GM18499 (cell line): ENCODE measurements around the gene L3MBTL3.
"Not testable (repeated sequence)": the region's sequence is repeated elsewhere in the genome, so short reads cannot be mapped to it uniquely, and the experiment has no call there.

Experiments used
- ATAC-seq: cut with Tn5 transposase; IDR thresholded peaks from one replicate; pipeline ENCODE4 v1.9.1; 2021; ENCODE audit warnings: moderate number of reproducible peaks; ENCODE audit not compliant: insufficient read depth, unreplicated experiment

Gene L3MBTL3

DNA sequence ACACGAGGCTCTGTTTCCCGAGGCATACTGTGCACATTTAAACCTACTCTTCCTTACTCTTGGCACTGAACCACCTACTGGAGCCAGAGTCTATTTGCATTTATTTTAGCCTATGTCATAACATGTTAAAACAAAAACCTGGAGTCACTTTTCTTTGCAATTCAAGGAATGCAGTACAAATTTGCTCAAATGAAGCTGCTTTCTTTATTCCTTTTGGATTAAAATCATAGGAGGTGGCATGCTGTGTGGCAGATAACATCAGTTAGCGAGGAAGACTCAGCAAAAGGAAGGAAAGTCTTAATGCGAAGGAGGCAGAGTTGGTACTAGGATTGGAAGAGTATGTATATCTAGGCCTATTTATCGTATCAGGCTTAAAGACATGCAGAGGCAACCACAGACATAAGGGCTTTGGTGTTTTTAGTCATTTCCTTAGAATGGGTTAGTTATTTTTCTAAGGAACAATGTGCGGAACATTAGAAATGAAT lies 111.4 kb downstream of the L3MBTL3 start:
- ATAC-seq, result no peak

DNA sequence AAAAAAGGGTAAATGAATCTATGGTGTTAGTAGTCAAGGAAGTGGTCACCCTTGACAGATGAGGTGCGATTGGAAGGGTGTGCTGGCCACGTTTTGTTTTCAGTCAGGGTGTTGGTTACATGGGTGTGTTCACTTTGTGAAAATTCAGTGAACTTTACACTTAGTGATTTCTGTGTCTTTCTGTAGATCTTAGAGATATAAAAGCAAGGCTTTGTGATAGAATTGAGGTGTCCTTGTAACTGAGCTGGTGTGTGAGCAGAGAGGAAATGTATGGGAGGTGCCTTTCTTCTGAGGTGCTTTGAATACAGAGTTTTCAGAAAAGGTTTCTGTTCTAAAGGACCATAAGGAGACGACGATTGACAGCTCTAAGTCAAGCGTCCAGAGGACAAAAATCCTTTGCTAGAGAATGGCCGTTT lies 113.9 kb downstream of the L3MBTL3 start:
- ATAC-seq, result no peak

DNA sequence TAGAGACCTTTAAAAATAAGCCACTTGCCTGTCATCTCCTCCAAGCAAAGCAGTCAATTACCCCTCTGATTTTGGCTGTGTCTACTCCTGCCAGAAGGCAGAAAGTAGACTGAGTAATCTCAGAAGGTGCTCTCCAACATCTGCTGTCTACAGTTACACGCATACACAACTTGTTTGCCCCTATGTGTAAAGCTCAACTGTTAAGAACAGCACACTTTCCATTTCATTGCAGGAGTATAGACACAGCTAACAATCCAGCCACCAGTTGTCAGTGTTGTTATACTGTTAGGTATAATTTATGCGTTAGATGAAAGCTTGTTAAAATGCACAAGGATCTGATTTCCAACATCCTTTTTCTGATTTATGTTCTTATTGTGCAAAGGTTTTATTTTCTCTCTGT lies 116.2 kb downstream of the L3MBTL3 start:
- no peak for ATAC-seq

DNA sequence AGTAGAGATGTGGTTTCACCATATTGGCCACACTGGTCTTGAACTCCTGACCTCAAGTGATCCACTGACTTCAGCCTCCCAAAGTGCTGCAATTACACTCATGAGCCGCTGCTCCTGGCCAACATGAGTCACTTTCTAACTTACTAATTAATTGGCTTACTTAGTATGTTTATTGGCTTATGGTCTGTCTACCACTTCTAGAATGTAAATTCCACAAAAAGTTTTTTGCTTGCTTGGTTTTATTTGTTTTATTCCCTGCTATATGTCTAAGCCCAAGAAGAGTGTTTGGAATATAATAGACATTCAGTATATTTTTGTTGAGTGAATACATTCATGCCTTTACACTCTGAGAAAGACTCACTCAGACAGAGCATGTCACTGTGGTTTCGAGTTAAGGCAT lies 118.4 kb downstream of the L3MBTL3 start:
- no peak for ATAC-seq

DNA sequence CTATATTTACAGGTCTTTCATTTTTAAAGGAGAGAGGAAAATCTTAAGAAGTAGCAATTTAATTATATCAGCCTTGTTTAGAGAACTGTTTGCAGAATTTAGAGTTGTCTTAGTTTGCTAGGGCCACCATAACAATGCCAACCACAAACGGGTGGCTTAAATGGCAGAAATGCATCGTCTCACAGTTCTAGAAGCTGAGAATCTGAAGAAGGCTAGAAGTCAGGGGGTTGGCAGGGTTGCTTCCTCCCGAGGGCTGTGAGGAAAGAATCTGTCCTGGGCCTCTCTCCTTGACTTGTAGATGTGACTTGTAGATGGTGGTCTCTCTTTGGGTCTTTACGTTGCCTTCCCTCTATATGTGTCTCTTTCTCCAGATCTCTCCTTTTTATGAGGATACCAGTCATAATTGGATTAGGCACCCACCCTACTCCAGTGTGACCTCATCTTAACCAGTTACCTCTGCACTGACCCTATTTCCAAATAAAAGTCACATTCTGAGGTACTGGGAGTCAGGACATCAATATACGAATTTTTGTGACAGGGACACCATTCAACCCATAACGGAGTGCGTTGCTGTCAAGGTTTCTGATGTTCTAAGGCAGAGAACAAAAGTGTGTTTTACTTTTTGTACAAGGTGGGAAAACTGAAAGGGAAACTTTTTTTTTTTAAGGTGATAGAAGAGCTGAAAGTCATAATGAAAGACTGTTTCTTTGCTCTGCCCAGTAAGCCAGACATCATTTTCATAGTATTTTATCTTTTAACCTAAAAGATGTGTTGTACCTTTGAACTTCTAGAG lies 119.9 kb downstream of the L3MBTL3 start:
- ATAC-seq, result peak; percentile 65

DNA sequence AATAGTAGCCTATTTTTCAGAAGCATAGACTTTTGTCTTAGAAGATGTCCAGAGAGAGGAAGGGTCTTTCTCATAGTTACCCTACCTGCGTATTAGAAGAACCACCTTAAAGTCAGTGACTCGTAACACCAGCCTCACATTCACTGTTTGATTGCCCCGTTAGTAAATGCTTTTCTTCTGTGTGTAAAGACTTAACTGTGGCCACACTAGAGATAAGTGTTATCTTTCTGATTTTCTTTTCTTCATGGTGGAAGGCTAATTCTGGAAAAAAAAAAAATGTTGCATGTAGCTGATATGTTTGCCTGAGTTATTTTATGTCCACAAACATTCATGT lies 120.5 kb downstream of the L3MBTL3 start:
- peak; percentile 15 for ATAC-seq

DNA sequence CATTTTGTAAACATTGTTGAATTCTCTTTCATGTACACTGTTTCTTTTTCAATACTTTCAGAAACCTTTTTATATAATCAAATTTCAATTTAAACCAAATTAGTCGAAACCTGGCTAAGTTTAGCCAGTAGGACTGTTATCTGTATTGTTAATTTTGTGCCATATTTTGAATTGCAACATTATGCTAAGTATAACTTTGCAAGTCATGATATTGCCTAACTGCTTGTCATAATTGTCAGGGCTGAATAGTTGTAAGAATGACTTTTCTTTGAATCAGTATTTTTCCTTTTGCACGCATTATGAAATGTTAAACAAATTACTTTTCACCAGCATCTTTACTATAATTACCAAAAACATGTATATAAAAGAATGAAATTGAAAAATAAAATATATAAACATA lies 121.7 kb downstream of the L3MBTL3 start:
- no peak for ATAC-seq

DNA sequence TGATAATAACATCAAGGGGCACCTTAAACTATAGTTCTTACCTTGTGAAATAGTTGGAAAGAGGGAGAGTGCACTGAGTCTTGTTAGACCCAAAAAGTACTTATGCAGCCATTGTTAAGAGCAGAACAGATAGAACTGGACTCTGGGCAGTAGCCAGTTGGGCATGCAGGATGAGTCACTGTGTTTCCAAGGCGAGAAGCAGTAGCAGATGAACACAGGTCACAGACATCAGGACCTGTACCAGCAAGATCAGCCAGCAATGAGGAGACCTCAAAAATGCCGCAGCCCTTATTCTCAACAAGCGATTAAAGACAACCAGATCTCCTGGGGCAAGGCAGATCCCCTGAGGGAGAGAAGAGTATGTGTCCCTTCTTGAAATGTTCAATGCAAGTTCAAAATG lies 125.3 kb downstream of the L3MBTL3 start:
- no peak for ATAC-seq

DNA sequence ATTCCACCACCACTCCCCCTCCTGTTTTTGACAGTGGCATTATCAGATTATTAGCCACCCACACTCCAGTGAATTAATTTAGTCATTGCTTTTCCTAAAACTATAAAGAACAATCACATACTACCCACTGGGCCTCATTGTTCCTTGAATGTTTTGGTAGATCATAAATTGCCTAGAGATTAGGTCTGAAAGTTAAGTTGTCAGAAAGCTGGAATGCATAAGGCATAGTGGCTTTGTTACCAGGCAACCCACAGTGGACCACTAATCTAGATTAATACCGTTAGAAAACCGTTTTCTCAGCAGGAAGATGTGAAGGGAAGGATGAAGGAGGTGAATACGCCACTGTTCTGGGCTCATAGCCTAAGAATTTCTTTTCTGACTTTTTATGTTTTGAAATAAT lies 128.7 kb downstream of the L3MBTL3 start:
- no peak for ATAC-seq

DNA sequence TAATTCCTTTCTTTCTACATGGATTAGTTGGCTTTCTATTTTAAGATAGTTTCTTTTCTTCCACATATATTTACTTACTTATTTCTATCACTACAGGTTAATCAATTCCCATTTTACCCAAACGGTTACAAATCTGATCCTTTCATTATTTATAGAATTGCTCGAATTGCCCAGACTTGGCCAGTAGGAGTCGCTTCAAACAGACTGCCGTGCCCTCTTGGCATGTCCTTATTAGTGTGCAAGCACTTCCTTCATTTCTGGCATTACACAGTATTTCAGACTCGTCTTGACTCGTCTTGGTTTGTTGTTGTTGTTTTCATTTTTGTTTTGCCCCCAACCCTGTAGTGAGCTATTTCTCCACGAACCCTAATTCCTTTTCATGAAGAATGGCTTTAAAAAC lies 129.8 kb downstream of the L3MBTL3 start:
- no peak for ATAC-seq

DNA sequence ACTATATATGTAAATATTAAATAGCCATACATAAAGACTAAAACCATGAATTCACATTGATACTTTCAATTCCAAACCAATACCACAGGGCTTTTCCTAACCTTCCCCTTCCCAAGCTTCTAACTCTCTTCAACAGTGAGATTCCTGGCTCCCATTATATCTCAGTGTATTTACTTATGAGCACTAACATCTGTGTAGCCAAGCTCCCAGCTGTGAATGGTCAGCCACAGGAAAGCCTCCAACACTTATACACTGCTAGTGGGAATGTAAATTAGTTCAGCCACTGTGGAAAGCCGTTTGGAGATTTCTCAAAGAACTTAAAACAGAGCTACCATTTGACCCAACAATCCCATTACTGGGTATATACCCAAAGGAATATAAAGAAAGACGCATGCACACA lies 130.6 kb downstream of the L3MBTL3 start:
- not testable (repeated sequence) for ATAC-seq

DNA sequence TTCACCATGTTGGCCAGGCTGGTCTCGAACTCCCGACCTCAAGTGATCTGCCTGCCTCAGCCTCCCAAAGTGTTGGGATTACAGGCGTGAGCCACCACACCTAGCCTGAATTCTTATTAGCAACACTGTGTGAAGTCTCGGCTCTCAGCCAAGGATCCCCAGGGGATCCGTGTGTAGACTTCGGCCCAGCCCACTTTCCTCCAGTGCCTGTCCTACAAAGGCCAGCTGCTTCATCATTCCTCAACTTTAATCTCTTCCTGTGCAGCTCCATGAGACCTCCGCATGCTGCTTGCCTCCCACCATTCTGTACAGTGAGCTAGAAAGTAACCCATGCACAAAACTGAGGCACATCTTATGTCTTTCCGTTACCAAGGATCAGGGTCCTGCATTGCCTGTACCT lies 132.5 kb downstream of the L3MBTL3 start:
- ATAC-seq, result no peak

DNA sequence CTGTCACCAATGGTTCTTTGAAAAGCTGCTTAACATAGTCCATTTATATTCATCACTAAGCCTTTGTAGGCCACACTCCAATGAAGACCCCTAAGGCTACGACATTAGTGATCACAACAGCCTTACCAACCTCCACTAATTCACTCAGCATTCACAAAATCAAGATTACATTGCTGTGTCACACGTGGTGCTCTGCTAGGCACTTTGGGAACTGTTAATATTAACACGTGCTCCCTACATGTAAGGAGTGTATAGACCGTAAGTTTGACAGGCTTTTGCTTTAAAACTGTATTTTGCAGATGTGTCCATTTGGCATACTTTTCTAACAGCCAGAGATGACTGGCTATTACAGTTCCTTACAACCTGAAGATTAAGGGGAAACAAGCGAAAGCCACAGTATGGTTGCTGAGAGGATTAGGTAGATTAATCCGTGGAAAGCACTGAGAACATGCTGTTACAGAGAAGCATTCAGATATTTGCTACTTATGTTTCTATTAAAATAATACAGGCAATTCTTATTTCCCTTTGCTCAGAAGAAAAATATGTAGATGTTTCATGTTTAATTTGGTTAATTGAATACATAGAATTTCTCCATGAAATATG lies 134.6 kb downstream of the L3MBTL3 start:
- no peak for ATAC-seq

DNA sequence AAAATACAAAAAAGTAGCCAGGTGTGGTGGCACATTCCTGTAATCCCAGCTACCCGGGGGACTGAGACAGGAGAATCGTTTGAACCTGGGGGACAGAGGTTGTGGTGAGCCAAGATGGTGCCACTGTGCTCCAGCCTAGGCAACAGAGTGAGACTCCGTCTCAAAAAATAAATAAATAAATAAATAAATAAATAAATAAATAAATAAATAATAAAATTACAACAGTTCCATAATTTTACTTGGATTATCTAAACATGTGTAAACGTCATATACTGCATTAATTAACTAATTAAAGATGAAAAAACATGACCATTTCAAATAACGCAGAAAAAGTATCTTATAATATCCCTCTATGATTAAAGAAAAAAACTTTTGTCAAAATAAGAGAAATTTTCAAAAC lies 138.5 kb downstream of the L3MBTL3 start:
- ATAC-seq, result no peak

DNA sequence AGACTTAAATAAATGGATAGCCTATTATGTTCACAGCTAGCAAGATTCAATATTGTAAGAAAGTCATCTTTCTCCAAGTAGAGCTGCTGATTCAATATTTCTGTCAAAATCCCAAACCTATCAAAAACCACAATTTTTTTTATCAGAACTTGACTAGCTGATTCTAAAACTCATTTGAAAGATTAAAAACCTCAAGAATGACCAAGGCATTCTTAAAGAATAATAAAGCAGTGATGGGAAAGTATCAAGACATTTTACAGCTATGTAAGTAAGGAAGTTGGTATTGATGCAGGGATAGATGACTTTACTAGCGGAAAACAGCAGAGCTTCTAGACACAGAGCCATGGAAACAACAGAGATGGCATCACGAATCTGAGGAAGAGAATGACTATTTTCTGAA lies 139.7 kb downstream of the L3MBTL3 start:
- no peak for ATAC-seq

DNA sequence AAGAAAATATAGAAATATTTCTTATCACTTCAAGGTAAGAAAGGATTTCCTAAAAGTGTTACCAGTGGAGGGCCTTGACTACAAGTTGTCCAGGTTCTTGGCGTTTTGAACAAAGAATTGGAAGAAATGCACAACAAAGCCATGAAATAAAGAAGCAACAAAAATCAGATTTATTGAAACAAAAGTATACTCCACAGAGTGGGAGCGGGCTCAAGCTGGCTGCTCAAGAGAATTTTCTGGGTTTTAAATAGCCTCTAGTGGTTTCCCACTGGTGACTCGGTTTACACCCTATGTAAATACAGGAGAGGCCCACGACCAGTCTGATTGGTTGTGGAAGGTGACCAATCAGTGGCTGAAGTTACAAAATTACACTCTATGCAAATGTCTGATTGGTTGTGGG lies 140.2 kb downstream of the L3MBTL3 start:
- no peak for ATAC-seq

DNA sequence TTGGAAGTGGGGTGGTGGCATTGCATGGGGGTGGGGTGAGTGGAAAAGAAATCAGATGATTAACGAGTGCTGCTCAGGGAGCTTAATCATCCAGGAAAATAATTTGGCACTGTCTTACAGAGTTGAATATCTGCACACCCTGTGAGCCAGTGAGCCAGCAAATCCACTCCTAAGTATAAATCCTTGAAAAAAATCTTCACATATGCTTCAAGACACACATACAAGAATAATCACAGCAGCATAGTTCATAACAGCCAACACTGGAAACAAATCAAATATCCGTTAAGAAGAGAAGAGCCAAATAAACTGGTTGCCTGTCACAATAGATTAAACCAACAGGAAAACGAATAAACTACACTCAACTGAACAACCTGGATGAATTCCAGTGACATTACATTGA lies 141.6 kb downstream of the L3MBTL3 start:
- no peak for ATAC-seq

DNA sequence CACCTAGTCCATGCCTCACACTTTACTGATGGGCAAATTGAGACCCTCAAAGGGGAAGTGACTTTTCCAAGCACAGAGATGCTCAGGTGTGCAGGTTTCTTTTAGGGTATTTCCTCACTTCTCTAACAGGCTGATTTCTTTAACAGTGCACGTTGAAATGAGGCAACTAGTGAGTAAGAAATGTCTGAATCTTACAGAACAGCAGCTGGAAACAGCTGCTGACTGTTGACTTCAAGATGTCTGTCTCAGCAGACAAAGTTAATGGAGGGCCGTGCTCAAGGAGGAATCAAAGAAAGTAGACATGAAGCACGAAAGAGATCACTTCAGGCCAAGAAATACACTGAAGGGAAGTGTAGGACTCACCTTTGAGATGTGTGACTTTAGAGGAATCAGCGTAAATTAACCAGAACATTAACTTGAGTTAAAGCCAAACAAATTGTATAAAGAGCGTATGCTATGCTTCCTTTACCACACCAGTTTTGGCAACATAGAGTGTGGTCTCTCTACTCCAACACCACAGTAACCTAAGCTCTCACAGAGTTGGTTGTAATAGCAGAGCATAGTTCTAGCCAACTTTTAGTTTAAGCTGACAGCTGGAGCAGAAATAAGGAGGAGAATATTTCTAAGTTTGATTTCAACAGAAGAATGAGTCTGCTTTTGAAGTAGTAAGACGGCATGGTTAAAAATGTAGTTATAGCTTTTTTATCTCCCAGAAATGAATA lies 143.5 kb downstream of the L3MBTL3 start:
- ATAC-seq, result no peak

DNA sequence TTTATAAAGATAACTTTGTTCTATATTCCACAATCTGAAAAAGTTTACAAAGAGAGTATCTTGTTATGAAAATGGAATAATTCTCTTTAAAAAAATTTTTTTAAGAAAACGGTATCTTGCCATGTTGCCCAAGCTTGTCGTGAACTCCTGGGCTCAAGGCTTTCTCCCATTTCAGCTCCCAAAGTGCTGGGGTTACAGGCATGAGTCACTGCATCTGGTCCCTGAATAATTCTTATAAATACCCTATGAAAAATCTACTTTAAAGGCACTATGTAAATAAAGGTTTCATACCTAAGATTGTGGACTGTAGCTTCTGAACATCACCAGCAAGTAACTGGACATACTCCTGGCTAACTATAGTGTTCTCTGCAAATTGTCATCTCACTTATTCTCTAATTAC lies 144.0 kb downstream of the L3MBTL3 start:
- no peak for ATAC-seq

DNA sequence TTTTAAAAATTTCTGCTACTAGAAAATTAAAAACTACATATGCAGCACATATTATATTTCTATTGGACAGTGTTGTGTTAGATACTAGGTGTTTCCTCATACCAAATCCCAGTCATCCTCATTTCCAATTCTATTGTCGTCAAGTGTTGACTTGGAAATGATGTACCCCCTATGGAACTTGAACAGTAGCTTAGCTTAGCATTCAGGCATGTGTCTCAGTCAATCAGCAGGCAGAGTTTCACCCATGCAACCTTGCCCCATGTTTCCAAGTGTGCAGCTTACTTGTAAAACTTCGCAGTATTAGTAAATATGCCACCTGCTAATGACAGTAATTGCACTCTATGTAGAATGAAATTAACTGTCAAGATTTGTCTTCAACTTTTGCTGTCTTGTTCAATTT lies 144.9 kb downstream of the L3MBTL3 start:
- ATAC-seq, result no peak

DNA sequence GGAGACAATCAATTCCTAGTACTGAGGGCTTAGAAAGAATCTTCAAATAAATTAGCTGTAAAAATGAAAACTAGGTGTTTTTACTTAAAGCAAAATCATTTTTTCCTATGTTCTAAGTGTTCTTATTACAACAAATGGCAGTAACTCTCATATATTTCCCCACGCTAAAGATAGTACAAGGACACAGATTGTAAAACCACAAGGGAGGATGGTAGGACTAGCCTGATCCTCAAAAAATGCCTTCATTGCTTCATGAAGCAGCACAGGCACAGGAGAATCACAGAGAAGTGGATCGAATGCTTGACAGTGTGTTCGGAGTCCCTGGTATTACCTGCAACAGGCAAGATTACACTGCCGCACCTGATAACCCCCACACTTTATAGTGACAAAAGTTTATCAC lies 145.9 kb downstream of the L3MBTL3 start:
- no peak for ATAC-seq

DNA sequence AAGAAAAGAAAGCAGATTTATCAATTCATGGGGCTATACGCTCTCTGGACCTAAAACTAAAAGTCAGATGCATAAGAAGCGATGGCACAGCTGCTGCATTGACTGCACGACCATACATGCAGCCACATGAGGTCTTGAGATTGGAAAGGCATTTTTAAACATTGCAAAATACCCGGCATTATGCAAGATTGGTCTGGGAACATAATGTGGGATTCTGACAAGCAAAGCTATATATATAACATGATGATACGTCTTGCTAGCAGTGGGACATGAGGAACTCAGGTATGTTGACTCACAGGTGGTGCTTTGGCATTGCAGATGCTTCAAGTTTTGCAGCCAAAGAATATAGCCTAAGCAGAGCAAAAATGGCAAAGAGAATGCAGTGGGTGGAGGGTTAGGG lies 149.3 kb downstream of the L3MBTL3 start:
- ATAC-seq, result no peak
